Kidney (tissue), 22 donors: ENCODE measurements around the gene AKAP3. TPM values are rescaled to one million over a fixed set of nuclear protein-coding genes. Genes with fewer than 3 reads are reported as not detected.

Experiments
- DNase-seq, 5 donors: peaks; one replicate each; pipeline ENCODE4 v3.0.0-alpha.2; 2013 to 2020
- FAIRE-seq: peaks from 2 replicates; lab custom pipeline; 2012; peaks lifted over from hg19 to GRCh38; lab: Jason Lieb, UNC
- H3K27ac ChIP-seq, 2 donors: one replicate each; pipeline ENCODE4 v1.7.0; 2013; ENCODE audit warnings: low read depth in 2 of 2, low read length in 2 of 2, inconsistent platforms in 1 of 2
- H3K27me3 ChIP-seq: one replicate; pipeline ENCODE4 v1.7.1; 2013; ENCODE audit warnings: low read length, inconsistent platforms; ENCODE audit not compliant: control insufficient read depth, insufficient read depth
- H3K36me3 ChIP-seq, 3 donors: one replicate each; pipeline versions ENCODE4 v1.7.0 to v1.7.1; 2013; ENCODE audit warnings: low read length in 3 of 3, control low read depth in 1 of 3, inconsistent platforms in 1 of 3; ENCODE audit not compliant: insufficient read depth in 3 of 3, control insufficient read depth in 2 of 3
- H3K4me1 ChIP-seq, 3 donors: one replicate each; pipeline versions ENCODE4 v1.7.0 to v1.7.1; 2013; ENCODE audit warnings: low read length in 3 of 3, inconsistent platforms in 1 of 3, low read depth in 1 of 3; ENCODE audit not compliant: control insufficient read depth in 2 of 3, insufficient read depth in 2 of 3
- H3K4me3 ChIP-seq, 3 donors: one replicate each; pipeline versions ENCODE4 v1.7.0 to v1.8.1; 2013; ENCODE audit warnings: low read length in 3 of 3, control low read depth in 1 of 3, inconsistent platforms in 1 of 3
- H3K9ac ChIP-seq, 3 donors: one replicate each; pipeline versions ENCODE4 v1.7.0 to v1.7.1; 2013; ENCODE audit warnings: low read length in 3 of 3, control low read depth in 1 of 3, inconsistent platforms in 1 of 3
- H3K9me3 ChIP-seq, 3 donors: one replicate each; pipeline versions ENCODE4 v1.7.0 to v1.7.1; 2013; ENCODE audit warnings: low read length in 3 of 3, control low read depth in 1 of 3, inconsistent platforms in 1 of 3; ENCODE audit not compliant: control insufficient read depth in 2 of 3, insufficient read depth in 1 of 3
- intact Hi-C: fragments of 100-400 bp; cut with DNase I; formaldehyde crosslinking; loops from one replicate; pipeline ENCODE4 v1.11.1; 2022
- long read RNA-seq, 10 donors: library from polyadenylated mRNA in 1 of 10; unstranded in 1 of 10; transcript quantifications; one replicate each; pipeline ENCODE4 v2.0.0 and lab custom pipeline, GENCODE V29; 2021 to 2026
- polyA plus RNA-seq: library from polyadenylated mRNA; stranded (reverse); fragments of 350-450 nt; fragmentation: Illumina TruSeq; extraction: RNeasy Lipid Tissue Mini Kit (QIAGEN cat#74804); gene quantifications from one replicate; pipeline ENCODE4 v1.2.3, GENCODE V29; 2014; ENCODE audit warnings: low read depth, low replicate concordance; ENCODE audit not compliant: insufficient read depth
- total RNA-seq: library from RNA; stranded (reverse); fragmentation: NEBNext Ultra II Directional; extraction: Animal tissue kit (Norgen Biotek cat#: 25700); gene quantifications from one replicate; pipeline ENCODE4 v1.2.1, GENCODE V29; 2021
- TF ChIP-seq, protein P1 (sequence below): IDR thresholded peaks from 3 replicates; pipeline ENCODE4 v1.5.1; 2012; ENCODE audit warnings: mild to moderate bottlenecking, moderate library complexity, borderline replicate concordance; ENCODE audit not compliant: insufficient read depth; ENCODE audit errors: extremely low read depth
- donor health status: control.
- donor health status: control.
- donor health status: control.
- donor health status: control.
- donor health status: control.
- donor health status: DM: yes; HTN: yes; CAD: no.
- donor health status: Normal renal cell carcinoma (clear cell type).

Gene AKAP3
- total RNA-seq: 2.7 TPM
- polyA plus RNA-seq: 2.3 TPM
- long read RNA-seq, donor 1: 0 reads
- long read RNA-seq, donor 2: 0 reads
- long read RNA-seq, donor 3: 0 reads
- long read RNA-seq, donor 4: 0 reads
- long read RNA-seq, donor 5: 0 reads
- long read RNA-seq, donor 6: 0 reads
- long read RNA-seq, donor 7: 0 reads
- long read RNA-seq, donor 8: 0 reads
- long read RNA-seq, donor 9: 0 reads
- long read RNA-seq, donor 10: 0 reads

DNA sequence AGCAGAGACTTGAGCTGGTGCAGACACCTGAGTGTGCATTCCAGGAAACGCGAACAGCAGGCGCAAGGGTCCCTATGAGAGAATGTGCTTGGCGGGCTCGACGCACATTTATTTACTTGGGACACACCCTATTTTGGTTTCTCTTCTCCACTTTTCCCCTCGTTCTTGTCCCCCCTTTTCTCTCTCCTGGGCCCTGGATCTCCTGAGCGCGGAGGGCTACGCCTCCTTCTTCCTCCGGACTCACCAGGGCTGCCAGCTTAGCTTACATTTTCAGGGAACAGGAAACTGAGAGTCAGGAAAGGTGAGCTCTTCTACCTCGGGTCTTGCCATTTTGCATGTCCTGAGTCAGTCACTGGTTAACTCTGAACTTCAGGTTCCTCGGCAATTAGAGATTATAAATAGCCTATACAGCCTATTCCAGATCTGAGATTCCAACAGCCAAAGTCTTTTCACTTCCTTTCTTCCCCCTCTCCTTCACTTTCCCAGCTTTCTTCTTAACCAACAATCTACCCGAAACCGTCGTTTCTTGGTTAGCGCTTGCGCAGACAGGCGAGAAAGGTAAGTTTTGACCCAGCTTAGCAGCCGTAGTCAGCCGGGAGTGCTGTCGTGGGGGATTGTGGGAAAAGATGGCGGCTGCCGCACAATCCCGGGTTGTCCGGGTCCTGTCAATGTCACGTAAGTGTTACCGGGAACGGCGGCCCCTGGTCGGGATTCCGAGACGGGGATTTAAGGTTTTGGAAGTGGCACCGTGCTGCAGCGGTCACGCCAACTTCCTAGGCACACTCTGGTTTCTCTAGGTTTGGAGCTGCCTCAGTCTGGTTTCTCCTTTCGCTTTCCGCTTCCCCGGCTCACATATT lies at the start of gene AKAP3, which contains the start of gene NDUFA9:
AKAP3 (minus strand) TSS at position 551 of the 857 bp plus-strand sequence. CDS start 10,855 bp downstream, outside the sequence.
NDUFA9 (plus strand) TSS at position 614 of the 857 bp plus-strand sequence; CDS start at position 627, 13 bp downstream.
- peak; percentile 89 to 96 (median 91) for DNase-seq
- Histone ChIP-seq H3K27ac (peak within 1 kb of the TSS; percentile 84 to 93), H3K36me3 (no peaks in the 10 kb centered on the region), H3K9ac (peak within 1 kb of the TSS; percentile 92 to 99 (median 96)), H3K4me1 (peaks cover 5 to 14% (median 10%) of the 10 kb centered on the region in 3 donors), H3K27me3 (no peaks in the 10 kb centered on the region), H3K4me3 (peak within 1 kb of the TSS; percentile 98 to 99 (median 99)), H3K9me3 (no peaks in the 10 kb centered on the region)
- no peak for FAIRE-seq
- intact Hi-C loops: no loop called here
- TF ChIP-seq, protein P1, sequence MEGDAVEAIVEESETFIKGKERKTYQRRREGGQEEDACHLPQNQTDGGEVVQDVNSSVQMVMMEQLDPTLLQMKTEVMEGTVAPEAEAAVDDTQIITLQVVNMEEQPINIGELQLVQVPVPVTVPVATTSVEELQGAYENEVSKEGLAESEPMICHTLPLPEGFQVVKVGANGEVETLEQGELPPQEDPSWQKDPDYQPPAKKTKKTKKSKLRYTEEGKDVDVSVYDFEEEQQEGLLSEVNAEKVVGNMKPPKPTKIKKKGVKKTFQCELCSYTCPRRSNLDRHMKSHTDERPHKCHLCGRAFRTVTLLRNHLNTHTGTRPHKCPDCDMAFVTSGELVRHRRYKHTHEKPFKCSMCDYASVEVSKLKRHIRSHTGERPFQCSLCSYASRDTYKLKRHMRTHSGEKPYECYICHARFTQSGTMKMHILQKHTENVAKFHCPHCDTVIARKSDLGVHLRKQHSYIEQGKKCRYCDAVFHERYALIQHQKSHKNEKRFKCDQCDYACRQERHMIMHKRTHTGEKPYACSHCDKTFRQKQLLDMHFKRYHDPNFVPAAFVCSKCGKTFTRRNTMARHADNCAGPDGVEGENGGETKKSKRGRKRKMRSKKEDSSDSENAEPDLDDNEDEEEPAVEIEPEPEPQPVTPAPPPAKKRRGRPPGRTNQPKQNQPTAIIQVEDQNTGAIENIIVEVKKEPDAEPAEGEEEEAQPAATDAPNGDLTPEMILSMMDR: no peak

DNA sequence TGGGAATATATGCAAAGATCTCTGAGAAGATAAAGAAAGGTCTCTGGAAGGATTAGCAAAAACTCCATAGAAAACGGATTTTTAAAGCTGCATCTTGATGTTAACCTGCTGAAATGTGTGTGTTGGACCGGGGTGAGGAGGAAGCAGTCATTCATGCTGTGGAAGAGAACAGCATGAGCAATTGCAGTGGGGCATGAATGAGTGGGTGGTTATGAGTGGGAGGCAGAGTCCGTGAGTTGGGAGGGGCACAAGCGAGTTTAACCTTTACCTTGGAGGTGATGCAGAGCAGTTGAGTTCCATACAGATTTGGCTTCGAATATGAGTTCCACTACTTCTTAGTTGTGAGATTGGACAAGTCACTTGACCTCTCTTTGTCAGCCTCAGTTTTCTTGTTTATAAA lies 41.9 kb upstream of the AKAP3 start:
- DNase-seq (no peak), FAIRE-seq (no peak)
- no peak overlapping the region for H3K27ac ChIP-seq
- no peaks in the 10 kb centered on the region for H3K9me3 ChIP-seq
- no peak overlapping the region for H3K4me3 ChIP-seq
- intact Hi-C loops: no loop called here
- TF ChIP-seq, protein P1: no peak
- no peaks in the 10 kb centered on the region for H3K27me3 ChIP-seq
- H3K4me1 ChIP-seq: no peaks in the 10 kb centered on the region
- H3K9ac ChIP-seq: no peak overlapping the region
- H3K36me3 ChIP-seq: peaks cover 2 to 15% (median 14%) of the 10 kb centered on the region in 3 donors

DNA sequence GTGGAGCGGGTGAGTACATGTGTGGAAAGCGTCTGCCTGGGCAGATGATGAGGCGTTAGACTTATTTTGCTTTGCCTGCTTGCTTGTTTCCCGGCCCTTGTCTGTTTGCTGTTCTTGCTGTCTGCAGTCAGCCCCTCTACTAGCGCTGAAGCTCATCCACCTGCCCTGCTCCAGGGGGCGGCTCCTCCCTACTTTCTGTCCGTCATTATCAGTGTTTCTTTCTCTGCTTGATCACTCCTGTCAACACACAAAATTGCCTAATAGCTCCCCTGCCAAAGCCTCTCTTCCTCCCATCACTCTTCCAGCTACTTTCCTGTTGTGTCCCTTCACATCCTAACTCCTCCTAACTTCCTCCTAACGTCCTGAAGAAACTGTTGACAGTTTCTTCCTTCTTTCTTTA lies 36.5 kb upstream of the AKAP3 start:
- no peak overlapping the region for H3K4me3 ChIP-seq
- TF ChIP-seq, protein P1: no peak
- intact Hi-C loops: no loop called here
- FAIRE-seq: no peak
- no peak overlapping the region for H3K27ac ChIP-seq
- H3K27me3 ChIP-seq: no peaks in the 10 kb centered on the region
- no peaks in the 10 kb centered on the region for H3K4me1 ChIP-seq
- no peak for DNase-seq
- H3K9ac ChIP-seq: no peak overlapping the region
- H3K36me3 ChIP-seq: peaks cover 2 to 33% (median 30%) of the 10 kb centered on the region in 3 donors
- H3K9me3 ChIP-seq: no peaks in the 10 kb centered on the region
